Bronchial epithelial cell (primary cell): ENCODE measurements around the gene MYB. TPM values are rescaled to one million over a fixed set of nuclear protein-coding genes. Genes with fewer than 3 reads are reported as not detected.

Experiments
- DNase-seq: peaks from one replicate; pipeline ENCODE4 v3.0.0-alpha.2; 2010; ENCODE audit warnings: low read depth
- FAIRE-seq: peaks from 2 replicates; lab custom pipeline; 2011; peaks lifted over from hg19 to GRCh38; lab: Jason Lieb, UNC
- H3K27me3 ChIP-seq: 2 replicates; pipeline ENCODE4 v1.5.1; 2011; ENCODE audit warnings: low read length; ENCODE audit not compliant: control insufficient read depth, insufficient read depth
- H3K36me3 ChIP-seq: 2 replicates; pipeline ENCODE4 v1.5.1; 2011; ENCODE audit warnings: low read length; ENCODE audit not compliant: control insufficient read depth, insufficient read depth
- H3K4me3 ChIP-seq: 2 replicates; pipeline ENCODE4 v1.5.1; 2011; ENCODE audit warnings: mild to moderate bottlenecking, low read depth, low read length, control low read depth
- CTCF ChIP-seq: IDR thresholded peaks from 2 replicates; pipeline ENCODE4 v1.5.1; 2011; ENCODE audit warnings: mild to moderate bottlenecking, moderate library complexity, low read length, control low read depth, inconsistent platforms; ENCODE audit not compliant: insufficient read depth, severe bottlenecking
- total RNA-seq: library from RNA; depleted of rRNA; stranded (reverse); fragments of >200 nt; gene quantifications from 2 replicates; pipeline ENCODE4 v1.2.1, GENCODE V29; 2014

MYB gene
- total RNA-seq, 1 donor from 2014 or later: under 0.01 TPM

DNA sequence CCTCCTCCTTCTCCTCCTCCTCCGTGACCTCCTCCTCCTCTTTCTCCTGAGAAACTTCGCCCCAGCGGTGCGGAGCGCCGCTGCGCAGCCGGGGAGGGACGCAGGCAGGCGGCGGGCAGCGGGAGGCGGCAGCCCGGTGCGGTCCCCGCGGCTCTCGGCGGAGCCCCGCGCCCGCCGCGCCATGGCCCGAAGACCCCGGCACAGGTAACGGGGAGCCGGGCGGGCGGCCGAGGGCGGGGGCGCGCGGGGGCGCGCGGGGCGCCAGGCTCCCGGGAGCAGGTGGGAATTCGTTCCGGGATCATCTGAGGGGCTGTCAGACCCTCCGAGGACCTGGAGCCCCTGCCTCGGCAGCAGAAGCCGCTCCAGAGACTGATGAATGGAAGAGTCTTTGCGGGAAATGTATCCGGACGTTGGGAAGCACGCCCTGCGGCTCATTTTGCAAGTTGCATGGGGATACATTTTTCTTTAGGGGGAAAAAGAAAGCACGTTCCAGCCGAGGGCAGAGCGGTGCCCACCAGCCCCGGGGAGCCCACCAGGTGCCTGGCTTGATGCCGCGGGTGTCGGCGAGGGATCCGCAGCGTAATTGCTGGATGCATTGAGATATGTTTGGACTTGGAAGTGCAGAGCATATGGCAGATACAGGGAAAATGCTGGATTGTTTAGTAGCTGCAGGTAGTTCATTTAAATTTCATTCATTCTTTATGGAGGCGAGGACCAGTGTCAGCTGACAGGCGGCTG lies 394 bp downstream of the MYB start:
- no peaks in the 10 kb centered on the region for H3K27me3 ChIP-seq
- H3K4me3 ChIP-seq: peak overlapping the region; percentile 46
- H3K36me3 ChIP-seq: no peaks in the 10 kb centered on the region
- FAIRE-seq (no peak), DNase-seq (peak; percentile 15)
- no peak for TF ChIP-seq CTCF

- H3K36me3 ChIP-seq: no peaks in the 10 kb centered on the region
- DNase-seq: no peak
- H3K4me3 ChIP-seq: peak overlapping the region; percentile 46
- no peak for TF ChIP-seq CTCF
- no peaks in the 10 kb centered on the region for H3K27me3 ChIP-seq
- no peak for FAIRE-seq
Observed at GRCh38 chr6:135182071-135183001, 1.2 kb downstream of the MYB start.

DNA sequence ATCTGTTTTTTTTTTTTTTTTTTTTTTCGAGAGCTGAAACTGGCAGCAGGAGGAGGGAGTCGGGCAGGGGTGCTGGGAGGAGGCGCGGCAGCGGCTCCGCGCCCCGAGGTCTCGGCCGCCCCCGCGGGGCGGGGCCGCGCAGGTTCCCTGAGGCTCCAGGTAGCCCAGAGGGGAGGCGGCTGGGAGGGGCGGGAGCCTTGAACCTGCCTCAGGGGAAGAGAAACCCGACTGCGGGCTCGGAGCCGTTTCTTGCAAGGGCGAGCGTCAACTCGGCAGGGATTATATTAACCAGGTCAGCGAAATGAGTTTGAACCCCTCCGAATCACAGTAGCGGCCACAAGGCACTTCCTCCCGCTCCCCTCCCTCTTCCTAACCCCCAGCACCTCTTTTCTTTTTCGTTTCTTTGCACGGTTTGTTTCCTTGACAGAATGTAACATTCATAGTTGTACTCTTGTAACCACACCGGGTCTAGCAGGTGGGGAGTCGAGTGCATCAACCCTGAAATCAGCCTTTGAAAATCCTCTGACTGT lies 2.0 kb downstream of the MYB start:
- H3K27me3 ChIP-seq: no peaks in the 10 kb centered on the region
- peak; percentile 5 for DNase-seq
- H3K4me3 ChIP-seq: peak overlapping the region; percentile 46
- FAIRE-seq: no peak
- no peak for TF ChIP-seq CTCF
- H3K36me3 ChIP-seq: no peaks in the 10 kb centered on the region

- H3K27me3 ChIP-seq: no peaks in the 10 kb centered on the region
- no peaks in the 10 kb centered on the region for H3K36me3 ChIP-seq
- FAIRE-seq (no peak), DNase-seq (peak; percentile 59)
- peak; percentile 74 for TF ChIP-seq CTCF
- peak overlapping the region; percentile 46 for H3K4me3 ChIP-seq
Observed at GRCh38 chr6:135183532-135184440, 2.7 kb downstream of the MYB start.

DNA sequence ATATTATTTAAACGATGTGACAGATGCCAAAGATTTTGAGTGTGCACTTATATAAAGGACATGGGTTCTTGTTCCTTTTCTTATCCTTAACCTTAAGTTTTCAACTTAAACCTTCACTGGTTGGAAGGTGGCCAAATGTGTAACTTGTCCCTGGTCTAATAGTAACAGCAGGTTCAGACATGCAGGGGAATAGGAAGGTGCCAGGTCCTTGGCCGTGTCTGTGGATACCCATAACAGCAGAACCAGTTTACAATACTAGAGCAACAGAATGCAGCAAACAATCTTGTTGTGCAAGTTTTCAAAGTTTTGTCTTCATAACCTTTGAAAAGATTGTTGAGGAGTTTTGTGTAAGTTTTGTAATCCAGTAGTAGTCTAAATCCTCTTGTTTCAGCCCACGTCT lies 4.4 kb downstream of the MYB start:
- DNase-seq (peak; percentile 89), FAIRE-seq (no peak)
- H3K36me3 ChIP-seq: no peaks in the 10 kb centered on the region
- H3K4me3 ChIP-seq: no peak overlapping the region
- H3K27me3 ChIP-seq: no peaks in the 10 kb centered on the region
- no peak for TF ChIP-seq CTCF
